T follicular helper cell (primary cell): Measurements from ENCODE around the gene GNG11.

ENCODE experiments used
- DNase-seq: peaks from one replicate; pipeline ENCODE4 v3.0.0-alpha.2; 2020; ENCODE audit warnings: low read depth

The GNG11 gene

DNA sequence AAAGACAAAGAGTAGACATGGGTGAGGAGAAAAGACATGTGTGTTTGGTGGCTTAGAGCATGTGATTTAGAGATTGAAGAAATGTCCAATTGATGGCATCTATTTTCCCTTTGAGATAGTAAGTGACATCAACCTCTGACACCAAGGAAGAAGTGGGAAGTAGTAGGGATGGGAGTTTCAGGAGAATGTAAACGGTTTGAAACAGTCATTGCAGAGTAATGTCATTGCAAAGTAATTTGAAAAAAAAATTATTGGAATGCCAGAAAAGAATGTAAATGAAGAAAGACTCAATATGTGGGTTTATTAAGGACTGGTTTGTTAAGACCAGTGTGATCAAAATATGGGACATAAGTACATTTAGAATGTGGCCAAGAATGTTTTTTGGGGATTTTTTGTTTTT, 26.6 kb downstream of the GNG11 start:
- DNase-seq = no peak

- no peak for DNase-seq
Measured at GRCh38 chr7:93948873-93949272, 27.3 kb downstream of the GNG11 start.

- DNase-seq = no peak
Measured at GRCh38 chr7:93949423-93949822, 27.9 kb downstream of the GNG11 start.

GRCh38 chr7:93955304-93955703, 33.8 kb downstream of the GNG11 start:
- DNase-seq = no peak

DNA sequence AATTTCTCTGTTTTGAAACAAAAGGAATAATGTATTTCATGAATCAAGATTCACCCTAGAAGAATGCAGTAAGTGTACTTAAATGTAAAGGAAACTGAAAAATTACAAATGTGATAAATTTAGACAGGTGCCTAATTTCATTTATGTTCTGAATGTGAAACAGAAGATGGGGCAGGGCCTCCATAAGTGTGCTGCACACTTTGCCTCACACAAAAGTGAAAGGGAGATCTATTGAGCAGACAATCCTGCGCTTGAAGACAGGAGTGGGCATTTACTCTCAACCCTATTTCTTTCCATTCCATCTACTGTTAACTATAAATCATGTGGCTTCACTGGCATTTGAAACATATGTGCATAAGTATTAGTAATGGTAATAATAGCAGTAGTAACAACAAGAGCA, 36.2 kb downstream of the GNG11 start:
- DNase-seq = no peak

GRCh38 chr7:93958216-93958615, 36.7 kb downstream of the GNG11 start:
- no peak for DNase-seq

- DNase-seq = no peak
Measured at GRCh38 chr7:93958651-93959050, 37.1 kb downstream of the GNG11 start.

- DNase-seq = no peak
Measured at GRCh38 chr7:93960986-93961385, 39.5 kb downstream of the GNG11 start.

GRCh38 chr7:93964262-93964661, 42.7 kb downstream of the GNG11 start:
- no peak for DNase-seq

DNA sequence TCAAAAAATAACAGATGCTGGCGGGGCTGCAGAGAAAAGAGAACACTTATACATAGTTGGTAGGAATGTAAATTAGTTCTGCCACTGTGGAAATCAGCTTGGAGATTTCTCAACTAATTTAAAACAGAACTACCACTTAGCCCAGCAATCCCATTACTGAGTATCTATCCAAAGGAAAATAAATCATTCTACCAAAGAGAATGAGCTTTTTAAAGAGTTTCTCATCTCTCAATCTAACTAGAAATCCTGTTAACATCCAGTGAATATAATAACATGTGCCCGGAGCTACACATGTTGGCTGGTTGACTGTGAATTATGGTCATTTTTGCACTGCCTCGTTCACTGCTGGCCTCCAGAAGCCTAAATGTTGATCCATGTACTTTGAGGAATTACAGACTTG, 43.3 kb downstream of the GNG11 start:
- DNase-seq = no peak

- no peak for DNase-seq
Measured at GRCh38 chr7:93968911-93969620, 47.5 kb downstream of the GNG11 start.

- no peak for DNase-seq
Measured at GRCh38 chr7:93972029-93972725, 50.6 kb downstream of the GNG11 start.

GRCh38 chr7:93973134-93973533, 51.6 kb downstream of the GNG11 start:
- no peak for DNase-seq

- DNase-seq = no peak
Measured at GRCh38 chr7:93977211-93977950, 55.8 kb downstream of the GNG11 start.
